GM06990 (cell line): Measurements from ENCODE around the gene RCOR1.

Source experiments
- DNase-seq: peaks from one replicate; pipeline ENCODE4 v3.0.0-alpha.2; 2011; ENCODE audit not compliant: insufficient read length; ENCODE audit errors: extremely low read depth
- H3K27me3 ChIP-seq: replicated peaks from 2 replicates; pipeline ENCODE4 v1.6.0; 2011; ENCODE audit warnings: low read length; ENCODE audit not compliant: control insufficient read depth, insufficient read depth
- H3K36me3 ChIP-seq: 2 replicates; pipeline ENCODE4 v1.5.1; 2011; ENCODE audit warnings: low read length; ENCODE audit not compliant: control insufficient read depth, insufficient read depth
- H3K4me3 ChIP-seq: replicated peaks from 2 replicates; pipeline ENCODE4 v1.5.1; 2011; ENCODE audit warnings: low read depth, mild to moderate bottlenecking, control low read depth, low read length
- CTCF ChIP-seq: IDR thresholded peaks from 2 replicates; pipeline ENCODE4 v1.5.1; 2011; ENCODE audit warnings: low read length, control low read depth, mild to moderate bottlenecking, inconsistent platforms; ENCODE audit not compliant: insufficient read depth, poor library complexity, severe bottlenecking

Gene RCOR1

GRCh38 chr14:102601378-102601925 lies 9.0 kb downstream of the RCOR1 start:
- Histone ChIP-seq H3K36me3 (no peaks in the 10 kb centered on the region; the same call in 1 of the 2 replicates), H3K27me3 (no peaks in the 10 kb centered on the region), H3K4me3 (no peak overlapping the region)
- no peak for DNase-seq
- no peak for TF ChIP-seq CTCF

GRCh38 chr14:102602421-102603292 lies 10.2 kb downstream of the RCOR1 start:
- H3K27me3 ChIP-seq = no peaks in the 10 kb centered on the region
- TF ChIP-seq CTCF = no peak
- H3K4me3 ChIP-seq = no peak overlapping the region
- no peaks in the 10 kb centered on the region; the same call in 1 of the 2 replicates for H3K36me3 ChIP-seq
- no peak for DNase-seq

GRCh38 chr14:102603293-102603907 lies 11.0 kb downstream of the RCOR1 start:
- H3K27me3 ChIP-seq = no peaks in the 10 kb centered on the region
- no peak for DNase-seq
- no peak for TF ChIP-seq CTCF
- no peak overlapping the region for H3K4me3 ChIP-seq
- H3K36me3 ChIP-seq = no peaks in the 10 kb centered on the region; the same call in 1 of the 2 replicates

- no peak for TF ChIP-seq CTCF
- no peak overlapping the region for H3K4me3 ChIP-seq
- H3K27me3 ChIP-seq = no peaks in the 10 kb centered on the region
- H3K36me3 ChIP-seq = no peaks in the 10 kb centered on the region; the same call in 1 of the 2 replicates
- no peak for DNase-seq
Measured at GRCh38 chr14:102604183-102604582, 11.7 kb downstream of the RCOR1 start.

- no peak for DNase-seq
- TF ChIP-seq CTCF = no peak
- Histone ChIP-seq H3K36me3 (peaks cover 3% of the 10 kb centered on the region; the same call in 1 of the 2 replicates), H3K4me3 (no peak overlapping the region), H3K27me3 (no peaks in the 10 kb centered on the region)
Measured at GRCh38 chr14:102605029-102605428, 12.6 kb downstream of the RCOR1 start.
